Activated CD8-positive, alpha-beta memory T cell treated with anti-CD3 and anti-CD28 coated beads for 1 hour (primary cell): ENCODE data around the gene CALHM4.

ENCODE experiments used
- DNase-seq, 2 donors: peaks; one replicate each; pipeline ENCODE4 v3.0.0-alpha.2; 2020; ENCODE audit warnings: low read depth in 1 of 2; ENCODE audit errors: extremely low read depth in 1 of 2

Gene CALHM4

DNA sequence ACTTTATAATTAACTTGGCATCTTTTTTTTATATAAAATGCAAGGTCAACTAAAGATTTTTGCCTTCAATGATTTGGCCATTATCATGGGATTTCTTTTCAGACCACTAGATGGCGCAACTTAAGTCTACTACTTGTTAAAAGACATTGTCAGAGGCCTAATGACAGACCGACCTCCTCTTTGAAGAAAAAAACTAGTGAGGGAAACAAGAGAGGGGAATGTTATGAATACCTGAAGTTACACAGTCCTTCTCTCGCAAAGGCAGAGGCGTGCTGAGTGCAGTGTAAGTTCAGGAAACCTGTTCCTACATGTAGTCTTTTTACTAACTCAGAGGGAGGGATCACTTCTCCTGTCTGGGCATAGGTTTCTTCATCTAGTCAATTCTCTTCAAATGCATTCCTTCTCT, 17.3 kb upstream of the CALHM4 start:
- no peak for DNase-seq

DNA sequence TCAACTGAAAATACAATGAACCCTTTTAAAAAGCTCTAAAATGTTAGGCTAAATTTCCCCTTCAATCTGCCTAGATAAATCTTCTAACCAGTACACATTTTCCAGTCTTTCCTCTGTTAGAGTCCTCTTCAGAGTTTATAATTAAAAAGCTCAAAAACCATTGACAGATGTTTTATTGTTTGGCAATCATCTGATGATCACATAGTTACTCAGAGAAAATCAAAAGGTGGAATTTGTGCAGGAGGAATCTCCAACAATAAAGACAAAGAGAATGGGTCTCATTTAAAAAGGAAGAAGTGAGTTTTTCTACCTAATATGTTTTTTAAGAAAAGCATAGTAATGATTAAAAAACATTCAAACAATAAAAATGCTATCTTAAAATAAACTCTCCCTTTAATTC, 11.1 kb upstream of the CALHM4 start:
- no peak for DNase-seq

DNA sequence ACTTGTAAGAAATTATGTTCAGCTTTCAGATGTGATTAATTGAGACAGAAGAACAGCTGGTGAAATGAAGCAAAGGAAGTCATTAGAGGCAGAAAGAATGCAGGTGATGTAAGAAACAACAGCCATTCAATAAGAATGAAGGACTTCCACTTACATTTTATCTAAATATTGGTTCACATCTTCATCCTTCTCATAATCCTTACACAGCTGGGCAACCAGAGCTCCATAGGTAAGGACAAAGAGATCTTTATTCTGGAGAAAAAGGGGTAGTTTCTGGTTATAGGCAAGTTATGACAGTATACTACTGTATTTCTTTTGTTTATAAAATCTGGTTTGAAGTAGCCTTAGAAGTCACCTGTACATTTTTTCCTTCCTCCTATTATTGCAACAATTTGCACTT, 10.4 kb upstream of the CALHM4 start:
- no peak for DNase-seq

GRCh38 chr6:116545651-116546050, 7.9 kb upstream of the CALHM4 start, which contains the start of gene TRAPPC3L:
TSS of gene TRAPPC3L (minus strand) at chr6:116545684. CDS start at chr6:116545514, 170 bp downstream.
- DNase-seq, result no peak

GRCh38 chr6:116547358-116547757, 6.2 kb upstream of the CALHM4 start:
- no peak for DNase-seq

- no peak for DNase-seq
Measured at GRCh38 chr6:116550796-116551195, 2.8 kb upstream of the CALHM4 start.

DNA sequence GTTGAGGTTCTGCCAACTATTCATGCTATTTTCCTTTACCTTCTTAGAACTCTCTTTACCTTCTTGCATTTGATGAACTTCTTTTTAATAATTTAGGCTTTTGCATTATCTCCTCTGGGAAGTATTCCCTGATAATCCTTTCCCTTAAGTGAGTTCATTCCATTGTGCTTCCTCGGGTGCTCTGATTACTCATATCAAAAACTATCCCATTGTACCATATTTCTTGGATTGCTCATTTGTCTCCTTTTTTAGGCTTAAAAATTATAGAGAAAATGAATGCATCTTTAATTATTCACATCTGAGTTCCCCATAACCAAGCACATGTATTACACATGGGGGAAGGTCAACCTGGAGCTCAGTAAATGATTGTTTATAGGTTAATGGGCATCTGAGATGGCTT, 2.5 kb downstream of the CALHM4 start:
- DNase-seq, result no peak

GRCh38 chr6:116556814-116557415, 3.4 kb downstream of the CALHM4 start:
- DNase-seq, result no peak

DNA sequence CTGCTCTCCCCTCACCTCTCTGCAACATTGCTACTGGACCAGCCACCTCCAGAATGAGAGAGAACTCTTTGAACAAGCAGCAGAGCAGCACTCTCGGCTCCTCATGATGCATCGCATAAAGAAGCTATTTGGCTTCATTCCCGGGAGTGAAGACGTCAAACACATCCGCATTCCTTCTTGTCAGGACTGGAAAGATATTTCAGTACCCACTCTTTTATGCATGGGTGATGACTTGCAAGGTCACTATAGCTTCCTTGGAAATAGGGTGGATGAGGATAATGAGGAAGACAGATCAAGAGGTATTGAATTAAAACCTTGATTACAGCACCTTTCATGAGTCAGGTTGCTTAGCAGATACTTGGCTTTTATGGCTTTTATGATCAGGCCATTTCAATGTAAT, 4.3 kb downstream of the CALHM4 start:
- no peak for DNase-seq

DNA sequence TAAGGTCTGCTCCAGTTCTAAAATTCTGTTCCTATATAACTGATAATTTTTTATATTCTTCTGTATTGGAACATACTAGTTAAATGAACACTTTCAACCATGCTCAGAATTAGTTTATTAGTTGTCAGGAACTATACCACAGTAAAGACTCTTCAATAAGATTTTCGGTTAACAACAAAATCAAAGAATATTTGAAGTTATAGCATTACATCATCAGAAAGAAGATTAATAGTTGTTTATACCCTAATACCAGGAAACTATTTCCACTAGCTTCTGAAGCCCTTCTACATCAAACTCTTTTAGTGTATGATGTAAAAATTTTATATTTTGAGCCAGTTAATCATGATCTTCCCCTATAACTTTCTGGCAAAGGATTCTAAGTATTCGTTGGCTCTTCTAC, 6.6 kb downstream of the CALHM4 start:
- DNase-seq, result no peak

DNA sequence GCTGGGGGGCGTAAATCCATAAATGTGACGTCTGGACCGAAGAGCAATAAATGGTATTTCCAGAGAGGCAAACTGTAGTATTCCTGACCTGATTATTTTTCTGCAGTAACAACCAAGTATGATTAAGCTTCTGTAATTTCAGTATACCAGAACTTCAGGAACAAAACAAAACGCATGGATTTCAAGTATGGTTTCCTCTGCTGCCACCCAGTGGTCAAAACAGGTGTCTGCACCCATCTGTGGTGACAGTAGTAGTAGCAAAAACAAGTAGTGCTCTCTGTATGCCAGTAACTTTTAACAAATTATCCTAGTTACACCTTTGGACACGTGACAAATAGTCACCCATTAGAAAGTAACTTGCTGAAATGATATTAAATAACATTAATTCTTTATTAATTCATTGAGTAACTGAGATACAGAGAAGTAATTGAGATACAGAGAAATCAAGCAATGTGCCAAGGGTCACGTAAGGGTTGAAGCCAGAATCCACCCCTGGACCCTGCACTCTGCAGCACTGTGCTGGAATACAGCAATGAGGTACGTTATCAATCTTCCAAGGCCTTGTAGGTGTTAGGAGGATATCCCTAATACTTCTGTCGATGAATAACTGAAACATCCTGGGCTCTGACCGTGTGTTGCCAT, 7.9 kb downstream of the CALHM4 start:
- DNase-seq, result peak; percentile 21 to 42

- DNase-seq, result no peak
Measured at GRCh38 chr6:116562019-116562403, 8.5 kb downstream of the CALHM4 start.

GRCh38 chr6:116562614-116563013, 9.1 kb downstream of the CALHM4 start:
- DNase-seq, result no peak

DNA sequence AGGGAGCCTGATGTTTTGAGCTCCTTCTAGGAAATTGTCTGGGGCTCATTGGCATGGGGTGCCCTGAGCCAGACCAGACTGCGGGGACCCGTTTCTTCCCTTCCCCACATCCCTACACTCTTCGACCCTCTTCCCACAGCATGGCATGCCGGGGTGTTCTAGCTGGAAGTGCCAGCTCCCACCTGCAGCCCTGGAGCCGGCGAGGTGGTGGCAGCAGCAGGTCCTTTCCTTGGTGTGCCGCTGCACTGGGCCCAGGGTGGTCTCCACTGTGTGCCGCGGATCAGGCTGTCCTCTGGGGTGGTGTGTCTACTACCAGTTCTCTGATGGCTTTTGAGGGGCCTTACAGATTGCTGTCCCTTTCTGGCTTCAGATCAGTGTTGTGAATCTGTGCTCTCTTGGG, 10.3 kb downstream of the CALHM4 start:
- DNase-seq, result no peak

GRCh38 chr6:116564311-116564710, 10.8 kb downstream of the CALHM4 start:
- no peak for DNase-seq

- no peak for DNase-seq
Measured at GRCh38 chr6:116564921-116565872, 11.6 kb downstream of the CALHM4 start.

DNA sequence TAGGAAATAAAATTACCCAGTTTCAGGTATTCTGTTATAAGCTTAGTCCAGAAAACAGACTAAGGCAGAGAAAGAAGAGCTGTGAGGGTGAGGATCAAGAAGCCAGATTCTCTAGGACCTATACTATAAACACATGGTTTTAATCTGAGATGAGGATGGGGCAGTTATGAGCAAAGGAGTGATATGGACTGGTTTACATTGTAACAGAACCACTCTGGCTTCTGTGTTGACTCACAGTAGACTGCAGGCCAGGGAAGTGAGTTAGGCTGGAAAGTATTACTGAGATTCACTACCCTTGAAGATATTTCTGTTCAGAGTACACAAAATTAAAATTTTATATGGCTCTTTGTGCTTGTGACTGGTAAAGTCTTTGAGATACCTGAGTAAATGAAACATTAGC, 14.6 kb downstream of the CALHM4 start:
- DNase-seq, result no peak

DNA sequence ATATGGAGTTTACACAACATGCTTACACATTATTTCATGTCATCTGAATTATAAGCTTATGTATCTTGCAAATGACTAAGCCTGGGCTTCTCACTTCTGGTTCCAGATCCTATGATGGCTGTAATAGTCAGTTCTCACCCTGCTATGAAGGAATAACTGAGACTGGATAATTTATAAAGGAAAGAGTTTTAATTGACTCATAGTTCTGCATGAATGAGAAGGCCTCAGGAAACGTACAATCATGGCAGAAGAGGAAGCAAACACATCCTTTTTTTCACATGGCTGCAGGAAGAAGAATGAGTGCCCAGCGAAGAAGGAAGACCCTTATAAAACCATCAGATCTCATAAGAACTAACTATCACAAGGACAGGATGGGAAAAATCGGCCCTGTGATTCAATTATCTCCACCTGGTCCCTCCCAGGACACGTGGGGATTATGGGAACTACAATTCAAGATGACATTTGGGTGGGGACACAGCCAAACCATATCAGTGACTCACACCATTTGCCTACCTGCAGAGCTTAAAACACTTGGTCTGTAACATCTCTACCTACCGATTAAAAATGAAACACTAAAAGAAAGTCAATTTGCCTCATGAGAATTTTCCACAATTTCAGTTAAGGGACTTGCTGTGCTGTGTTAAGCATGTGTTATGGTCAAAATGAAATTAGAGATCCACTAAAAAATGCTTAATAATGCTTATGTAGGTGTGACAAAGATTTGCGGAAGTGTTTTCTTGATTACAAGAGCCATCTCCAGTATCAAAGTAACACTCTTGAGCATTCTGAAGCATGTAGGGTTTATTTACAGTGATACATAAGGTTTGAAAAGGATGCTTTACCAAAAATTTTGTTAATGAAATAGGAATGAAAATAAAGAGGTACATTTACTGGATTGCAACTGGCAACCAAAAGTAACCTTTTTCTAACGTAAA, 15.5 kb downstream of the CALHM4 start:
- DNase-seq, result no peak

- DNase-seq, result peak; percentile 94 to 97
Measured at GRCh38 chr6:116570856-116571682, 17.5 kb downstream of the CALHM4 start, which contains the start of gene RWDD1. TSS of gene RWDD1 (plus strand) at chr6:116571504. CDS start at chr6:116571583, 79 bp downstream.

DNA sequence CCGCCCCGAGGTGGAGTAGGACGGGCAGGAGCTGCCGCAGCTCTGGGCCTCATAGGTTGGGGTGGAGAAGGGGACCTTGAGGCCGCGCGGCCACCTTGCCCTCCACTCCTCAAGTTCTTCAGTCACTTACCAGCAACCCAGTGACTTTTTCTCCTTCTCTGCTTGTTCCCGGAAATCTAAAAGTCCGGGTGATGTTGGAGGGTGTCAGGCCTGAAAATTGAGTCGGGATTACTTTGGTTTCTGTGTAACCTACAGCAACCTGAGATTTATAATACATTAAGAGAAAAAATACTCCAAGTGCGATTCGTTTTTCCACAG, 18.1 kb downstream of the CALHM4 start:
- no peak for DNase-seq
